H9 (cell line): ENCODE results near the gene PEX10. TPM values are rescaled to one million over a fixed set of nuclear protein-coding genes. Genes with fewer than 3 reads are reported as not detected.

Experiments used
- DNase-seq: peaks from one replicate; pipeline ENCODE4 v3.0.0-alpha.2; 2017
- H2AFZ ChIP-seq: one replicate; pipeline ENCODE4 v1.6.1; 2013; ENCODE audit warnings: mild to moderate bottlenecking, low read length, control low read depth, moderate library complexity
- H2AK5ac ChIP-seq: 2 replicates; pipeline ENCODE4 v1.6.1; 2013; ENCODE audit warnings: low read length, control low read depth, mixed read lengths; ENCODE audit not compliant: insufficient read length
- H2BK120ac ChIP-seq: one replicate; pipeline ENCODE4 v1.6.1; 2013; ENCODE audit warnings: low read depth, mild to moderate bottlenecking, low read length, control low read depth, inconsistent platforms; ENCODE audit not compliant: poor library complexity, severe bottlenecking
- H2BK12ac ChIP-seq: 2 replicates; pipeline ENCODE4 v1.6.1; 2013; ENCODE audit warnings: low read length, control low read depth, mixed read lengths, low read depth; ENCODE audit not compliant: insufficient read length
- H2BK15ac ChIP-seq: 2 replicates; pipeline ENCODE4 v1.6.1; 2013; ENCODE audit warnings: low read depth, low read length, control low read depth
- H2BK20ac ChIP-seq: one replicate; pipeline ENCODE4 v1.6.1; 2013; ENCODE audit warnings: low read depth, mild to moderate bottlenecking, low read length, control low read depth, inconsistent platforms; ENCODE audit not compliant: poor library complexity, severe bottlenecking
- H2BK5ac ChIP-seq: 2 replicates; pipeline ENCODE4 v1.6.1; 2013; ENCODE audit warnings: low read length, control low read depth, mixed read lengths; ENCODE audit not compliant: insufficient read length
- H3K14ac ChIP-seq: 2 replicates; pipeline ENCODE4 v1.6.1; 2013; ENCODE audit warnings: low read length, control low read depth; ENCODE audit not compliant: insufficient read depth
- H3K18ac ChIP-seq: 2 replicates; pipeline ENCODE4 v1.6.1; 2013; ENCODE audit warnings: low read depth, mild to moderate bottlenecking, mixed read lengths, low read length, control low read depth; ENCODE audit not compliant: insufficient read length
- H3K23ac ChIP-seq: 2 replicates; pipeline ENCODE4 v1.6.1; 2013; ENCODE audit warnings: low read length, control low read depth, mixed read lengths, low read depth; ENCODE audit not compliant: insufficient read length
- H3K23me2 ChIP-seq: 2 replicates; pipeline ENCODE4 v1.6.1; 2013; ENCODE audit warnings: low read depth, mild to moderate bottlenecking, mixed read lengths, low read length, control low read depth; ENCODE audit not compliant: insufficient read length, poor library complexity, severe bottlenecking
- H3K27ac ChIP-seq: 2 replicates; pipeline ENCODE4 v1.5.1; 2013; ENCODE audit warnings: low read length, control low read depth, mixed read lengths, low read depth; ENCODE audit not compliant: insufficient read length
- H3K27me3 ChIP-seq: 2 replicates; pipeline ENCODE4 v1.6.1; 2013; ENCODE audit warnings: low read length, control low read depth, inconsistent platforms; ENCODE audit not compliant: insufficient read depth
- H3K4ac ChIP-seq: 2 replicates; pipeline ENCODE4 v1.6.1; 2013; ENCODE audit warnings: low read depth, mild to moderate bottlenecking, control low read depth, inconsistent platforms, low read length, moderate library complexity
- H3K4me1 ChIP-seq: 2 replicates; pipeline ENCODE4 v1.6.1; 2013; ENCODE audit warnings: low read length, control low read depth, inconsistent platforms; ENCODE audit not compliant: insufficient read depth
- H3K4me2 ChIP-seq: 2 replicates; pipeline ENCODE4 v1.6.1; 2013; ENCODE audit warnings: low read length, control low read depth, mixed read lengths; ENCODE audit not compliant: insufficient read length, insufficient read depth
- H3K56ac ChIP-seq: 2 replicates; pipeline ENCODE4 v1.6.1; 2013; ENCODE audit warnings: low read depth, mild to moderate bottlenecking, mixed read lengths, low read length, control low read depth; ENCODE audit not compliant: insufficient read length
- H3K79me1 ChIP-seq: 2 replicates; pipeline ENCODE4 v1.6.1; 2013; ENCODE audit warnings: low read depth, mild to moderate bottlenecking, moderate library complexity, low read length, control low read depth, inconsistent platforms; ENCODE audit not compliant: insufficient read depth, poor library complexity, severe bottlenecking
- H3K79me2 ChIP-seq: 2 replicates; pipeline ENCODE4 v1.6.1; 2013; ENCODE audit warnings: low read length, control low read depth, inconsistent platforms; ENCODE audit not compliant: insufficient read depth
- H3K9ac ChIP-seq: 2 replicates; pipeline ENCODE4 v1.6.1; 2013; ENCODE audit warnings: low read length, control low read depth, mixed read lengths; ENCODE audit not compliant: insufficient read length; ENCODE audit errors: extremely low read depth
- H3K9me3 ChIP-seq: one replicate; pipeline ENCODE4 v1.6.1; 2013; ENCODE audit warnings: low read depth, low read length, inconsistent platforms; ENCODE audit not compliant: control insufficient read depth
- H3T11ph ChIP-seq: one replicate; pipeline ENCODE4 v1.6.1; 2013; ENCODE audit warnings: mild to moderate bottlenecking, low read length, control low read depth, inconsistent platforms
- H4K20me1 ChIP-seq: one replicate; pipeline ENCODE4 v1.6.1; 2013; ENCODE audit not compliant: control insufficient read depth, insufficient read length, insufficient read depth
- H4K5ac ChIP-seq: 2 replicates; pipeline ENCODE4 v1.6.1; 2013; ENCODE audit warnings: low read depth, mild to moderate bottlenecking, mixed read lengths, low read length, control low read depth; ENCODE audit not compliant: insufficient read length
- H4K8ac ChIP-seq: replicated peaks from 2 replicates; pipeline ENCODE4 v1.6.1; 2013; ENCODE audit warnings: low read length, control low read depth, mixed read lengths, low read depth; ENCODE audit not compliant: insufficient read length
- H4K91ac ChIP-seq: 2 replicates; pipeline ENCODE4 v1.6.1; 2013; ENCODE audit warnings: low read depth, mild to moderate bottlenecking, moderate library complexity, mixed read lengths, low read length, control low read depth; ENCODE audit not compliant: insufficient read length
- H3K27ac Mint-ChIP-seq, 3 experiments: 2 replicates in 2 of 3; 3 replicates in 1 of 3; pipeline ENCODE4 v1.8.0; 2020 to 2021; ENCODE audit warnings: mixed read lengths in 3 of 3, mild to moderate bottlenecking in 1 of 3, moderate library complexity in 1 of 3
- H3K27me3 Mint-ChIP-seq: 2 replicates; pipeline ENCODE4 v1.8.0; 2021; ENCODE audit warnings: low read depth, mild to moderate bottlenecking, moderate library complexity, mixed read lengths
- H3K36me3 Mint-ChIP-seq, 3 experiments: 2 replicates in 2 of 3; 3 replicates in 1 of 3; pipeline ENCODE4 v1.8.0; 2020 to 2021; ENCODE audit warnings: low read depth in 3 of 3, mixed read lengths in 3 of 3; ENCODE audit not compliant: insufficient read depth in 1 of 3
- H3K4me1 Mint-ChIP-seq, 2 experiments: 2 replicates each; pipeline ENCODE4 v1.8.0; 2020; ENCODE audit warnings: mixed read lengths in 2 of 2
- H3K4me3 Mint-ChIP-seq, 2 experiments: 2 replicates in 1 of 2; 3 replicates in 1 of 2; pipeline ENCODE4 v1.8.0; 2020 to 2021; ENCODE audit warnings: mild to moderate bottlenecking in 2 of 2, mixed read lengths in 2 of 2, moderate library complexity in 1 of 2
- H3K9me3 Mint-ChIP-seq, 2 experiments: 2 replicates in 1 of 2; 3 replicates in 1 of 2; pipeline ENCODE4 v1.8.0; 2020; ENCODE audit warnings: mild to moderate bottlenecking in 2 of 2, mixed read lengths in 2 of 2, moderate library complexity in 1 of 2
- WGBS: extraction: QIAGEN DNeasy Blood & Tissue Kit; methylation state at CpG from one replicate; pipeline ENCODE4 v1.1.7; 2013; ENCODE audit warnings: missing lambda C conversion rate, low lambda C conversion rate, mixed read lengths; ENCODE audit not compliant: insufficient read length; ENCODE audit errors: extremely low coverage; 5-methylcytosine and 5-hydroxymethylcytosine counted together
- total RNA-seq: library from RNA; stranded (reverse); gene quantifications from 2 replicates; pipeline ENCODE4 v1.2.1, GENCODE V29; 2021
- TF ChIP-seq, protein P1 (sequence below): fragments of 200-600 bp; sonication (generic); conservative IDR thresholded peaks from 3 replicates; pipeline ENCODE4 v1.8.0; 2021; ENCODE audit warnings: antibody characterized with exemption, mild to moderate bottlenecking

The PEX10 gene
- total RNA-seq, 1 experiment from 2014 or later = 34.4 TPM

GRCh38 chr1:2405588-2406295, 6.6 kb downstream of the PEX10 start:
- Histone ChIP-seq H3K27ac (no peak overlapping the region), H3K23me2 (no peaks in the 10 kb centered on the region), H3K4me2 (no peak overlapping the region), H2BK120ac (no peak overlapping the region), H2BK12ac (no peak overlapping the region), H2AK5ac (no peak overlapping the region), H3K79me2 (no peaks in the 10 kb centered on the region), H2BK15ac (no peak overlapping the region), H4K91ac (no peak overlapping the region), H3K9me3 (no peaks in the 10 kb centered on the region), H2BK20ac (no peak overlapping the region), H3K79me1 (no peaks in the 10 kb centered on the region), H3T11ph (no peak overlapping the region), H4K8ac (no peak overlapping the region), H4K20me1 (no peaks in the 10 kb centered on the region), H2BK5ac (no peak overlapping the region), H3K56ac (no peak overlapping the region), H4K5ac (no peak overlapping the region), H3K27me3 (no peaks in the 10 kb centered on the region), H3K4ac (no peak overlapping the region), H3K18ac (no peak overlapping the region), H3K23ac (no peak overlapping the region), H3K14ac (no peak overlapping the region), H3K4me1 (no peaks in the 10 kb centered on the region), H2AFZ (no peak overlapping the region), H3K9ac (no peak overlapping the region)
- Mint-ChIP-seq H3K4me3 (no peak overlapping the region), H3K27me3 (no peaks in the 10 kb centered on the region; the same call in none of the 2 replicates), H3K4me1 (peaks cover 4% of the 10 kb centered on the region in 2 experiments; a peak in 2 of 4 replicates), H3K9me3 (no peaks in the 10 kb centered on the region), H3K27ac (peak overlapping the region in 1 of 3 experiments; percentile 74; a peak in 1 of 7 replicates), H3K36me3 (peaks cover 17 to 80% (median 70%) of the 10 kb centered on the region in 3 experiments; a peak in 6 of 7 replicates)
- no peak for DNase-seq
- TF ChIP-seq, protein P1, sequence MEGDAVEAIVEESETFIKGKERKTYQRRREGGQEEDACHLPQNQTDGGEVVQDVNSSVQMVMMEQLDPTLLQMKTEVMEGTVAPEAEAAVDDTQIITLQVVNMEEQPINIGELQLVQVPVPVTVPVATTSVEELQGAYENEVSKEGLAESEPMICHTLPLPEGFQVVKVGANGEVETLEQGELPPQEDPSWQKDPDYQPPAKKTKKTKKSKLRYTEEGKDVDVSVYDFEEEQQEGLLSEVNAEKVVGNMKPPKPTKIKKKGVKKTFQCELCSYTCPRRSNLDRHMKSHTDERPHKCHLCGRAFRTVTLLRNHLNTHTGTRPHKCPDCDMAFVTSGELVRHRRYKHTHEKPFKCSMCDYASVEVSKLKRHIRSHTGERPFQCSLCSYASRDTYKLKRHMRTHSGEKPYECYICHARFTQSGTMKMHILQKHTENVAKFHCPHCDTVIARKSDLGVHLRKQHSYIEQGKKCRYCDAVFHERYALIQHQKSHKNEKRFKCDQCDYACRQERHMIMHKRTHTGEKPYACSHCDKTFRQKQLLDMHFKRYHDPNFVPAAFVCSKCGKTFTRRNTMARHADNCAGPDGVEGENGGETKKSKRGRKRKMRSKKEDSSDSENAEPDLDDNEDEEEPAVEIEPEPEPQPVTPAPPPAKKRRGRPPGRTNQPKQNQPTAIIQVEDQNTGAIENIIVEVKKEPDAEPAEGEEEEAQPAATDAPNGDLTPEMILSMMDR = no peak
- WGBS = no CpG with 5 or more reads among the region's 28 CpGs
